GM21825 (cell line): ENCODE data around the gene CBX1.

Experiments
- ATAC-seq: cut with Tn5 transposase; IDR thresholded peaks from one replicate; pipeline ENCODE4 v1.9.1; 2021; ENCODE audit warnings: mild to moderate bottlenecking, moderate library complexity; ENCODE audit not compliant: unreplicated experiment

CBX1 gene

DNA sequence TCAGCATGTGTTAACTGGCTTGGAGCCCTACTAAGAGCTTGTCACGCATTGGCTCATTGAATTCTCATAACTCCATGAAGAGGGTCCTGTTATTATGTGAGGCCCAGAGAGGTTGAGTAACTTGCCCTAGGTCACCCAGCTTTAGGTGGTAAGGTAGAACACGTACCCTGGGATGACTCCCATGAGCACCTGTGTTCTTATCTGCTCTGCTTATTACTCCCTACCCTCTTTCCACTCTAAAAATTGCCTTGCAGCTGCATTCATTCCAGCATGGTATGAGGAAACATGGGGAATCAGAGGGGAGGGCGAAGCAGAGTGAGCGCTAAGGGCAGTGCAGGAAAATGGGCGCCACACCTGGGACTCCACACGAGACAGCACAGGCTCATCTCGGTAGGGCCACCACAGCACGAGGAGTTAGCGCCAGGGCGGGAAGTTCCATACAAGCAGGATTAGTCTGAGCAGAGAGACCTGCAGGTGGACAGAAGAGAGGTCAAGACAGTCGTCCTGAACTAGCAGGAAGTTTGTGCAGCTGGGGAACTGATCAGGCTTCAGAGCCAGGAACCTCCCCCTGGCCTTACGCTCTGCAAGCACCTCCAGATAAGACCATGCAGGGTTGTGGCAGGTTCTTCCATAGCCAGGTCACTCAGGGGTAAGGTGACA is 73.8 kb downstream of the CBX1 start:
- no peak for ATAC-seq

DNA sequence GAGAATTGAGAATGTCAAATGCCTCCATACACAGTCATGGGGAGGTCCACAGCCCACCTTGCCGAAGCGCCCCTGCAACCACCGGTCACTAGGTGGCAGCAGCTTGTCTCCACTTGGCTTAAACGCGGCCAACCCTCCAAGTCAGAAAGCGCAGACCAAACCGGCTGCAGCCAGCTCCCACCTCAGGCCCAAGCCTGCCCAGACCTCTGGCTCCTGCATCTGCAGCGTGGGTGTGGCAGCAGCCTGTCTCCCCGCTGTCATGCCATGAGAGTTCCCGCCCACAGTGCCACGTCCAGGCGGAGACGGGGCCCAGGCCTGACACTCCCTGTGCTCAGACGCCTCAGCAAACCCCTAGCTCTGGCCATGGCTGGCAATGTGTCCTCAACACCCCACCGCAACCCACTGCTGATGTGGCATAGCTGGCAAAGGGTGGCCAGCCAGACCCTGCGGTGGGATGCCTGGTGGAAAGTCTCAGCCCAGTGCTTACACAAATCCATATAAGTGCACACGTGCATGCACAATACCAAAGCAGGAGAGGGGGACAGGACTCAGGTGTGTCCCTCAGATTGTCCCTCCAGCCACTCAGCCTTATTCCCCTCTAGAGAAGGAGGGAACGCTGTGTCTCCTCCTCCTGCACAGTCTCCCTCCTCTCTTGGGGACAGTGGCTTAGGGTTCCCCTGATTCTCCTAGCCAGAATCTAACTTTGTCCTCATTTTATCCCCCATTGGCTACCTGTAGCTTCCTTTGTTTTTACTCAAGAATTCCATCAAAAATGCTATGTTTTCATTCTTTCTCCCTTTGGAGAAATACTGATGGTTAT is 74.6 kb downstream of the CBX1 start:
- peak; percentile 36 for ATAC-seq

DNA sequence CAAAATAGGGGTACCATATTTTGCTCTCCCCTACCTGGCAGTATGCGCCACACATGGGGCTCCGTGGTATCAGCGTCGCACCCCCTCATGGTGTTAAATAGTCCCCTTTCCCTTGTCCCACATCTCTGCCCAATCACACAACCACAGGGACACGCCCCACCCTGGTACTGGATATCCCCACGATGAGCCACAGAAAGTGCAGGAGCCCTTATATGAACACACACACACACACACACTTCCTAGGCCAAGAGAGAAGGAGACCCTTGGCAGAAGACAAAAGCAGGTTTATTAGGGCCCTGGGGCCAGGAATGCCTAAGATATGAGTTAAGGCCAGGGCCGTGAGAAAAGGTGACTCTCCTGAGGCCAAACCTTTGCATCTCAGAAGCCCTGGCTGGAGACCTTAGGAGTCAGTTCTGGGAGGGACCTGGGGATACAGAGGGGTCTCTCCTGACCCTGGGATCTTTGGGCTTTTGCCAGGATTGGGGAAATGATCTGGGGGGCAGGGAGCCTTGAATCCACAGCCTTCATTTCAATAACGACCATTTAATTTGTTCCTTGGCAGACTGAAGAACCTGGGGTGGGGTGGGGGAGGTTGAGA is 75.3 kb downstream of the CBX1 start:
- ATAC-seq: no peak

DNA sequence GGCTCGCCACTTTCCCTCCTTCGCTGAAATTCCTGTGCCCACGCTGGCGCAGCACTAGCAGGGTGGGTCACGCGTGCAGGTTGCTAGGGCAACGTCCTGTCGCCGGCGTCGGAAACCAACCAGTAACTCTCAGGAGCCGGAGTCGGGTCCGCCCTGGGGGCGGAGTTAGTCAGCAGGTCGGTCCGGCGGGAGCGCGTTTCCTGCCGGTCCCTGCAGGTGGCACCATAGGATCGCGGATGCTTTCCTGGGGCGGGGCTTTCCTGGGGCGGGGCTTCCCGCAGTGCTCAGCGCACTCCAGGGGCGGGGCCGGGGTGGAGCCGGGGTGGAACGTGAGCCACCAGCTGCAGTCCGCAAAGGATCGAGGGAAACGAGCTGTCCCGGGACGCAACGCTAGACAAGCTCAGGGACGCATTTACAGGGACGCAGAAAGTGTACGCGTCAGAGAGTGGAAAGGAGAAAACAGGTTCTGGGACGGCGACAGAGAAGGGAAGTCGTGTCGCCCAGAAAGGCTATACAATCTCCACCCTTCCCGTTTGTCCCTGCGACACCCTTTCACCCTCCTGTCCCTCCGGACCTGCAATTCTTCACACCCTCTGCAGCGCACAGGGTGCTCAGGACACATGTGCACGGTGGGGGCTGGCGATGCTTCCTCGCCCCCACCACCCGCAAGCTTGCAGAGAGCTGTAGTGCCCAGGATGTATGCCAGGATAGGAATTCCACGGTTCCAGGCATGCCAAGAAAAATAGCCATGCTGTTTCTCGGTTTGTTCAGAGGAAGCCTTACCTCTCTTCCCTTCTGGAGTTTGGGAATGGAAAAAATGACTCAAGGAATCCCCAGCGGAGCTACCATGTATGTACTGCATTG is 76.0 kb downstream of the CBX1 start:
- ATAC-seq: peak; percentile 71

DNA sequence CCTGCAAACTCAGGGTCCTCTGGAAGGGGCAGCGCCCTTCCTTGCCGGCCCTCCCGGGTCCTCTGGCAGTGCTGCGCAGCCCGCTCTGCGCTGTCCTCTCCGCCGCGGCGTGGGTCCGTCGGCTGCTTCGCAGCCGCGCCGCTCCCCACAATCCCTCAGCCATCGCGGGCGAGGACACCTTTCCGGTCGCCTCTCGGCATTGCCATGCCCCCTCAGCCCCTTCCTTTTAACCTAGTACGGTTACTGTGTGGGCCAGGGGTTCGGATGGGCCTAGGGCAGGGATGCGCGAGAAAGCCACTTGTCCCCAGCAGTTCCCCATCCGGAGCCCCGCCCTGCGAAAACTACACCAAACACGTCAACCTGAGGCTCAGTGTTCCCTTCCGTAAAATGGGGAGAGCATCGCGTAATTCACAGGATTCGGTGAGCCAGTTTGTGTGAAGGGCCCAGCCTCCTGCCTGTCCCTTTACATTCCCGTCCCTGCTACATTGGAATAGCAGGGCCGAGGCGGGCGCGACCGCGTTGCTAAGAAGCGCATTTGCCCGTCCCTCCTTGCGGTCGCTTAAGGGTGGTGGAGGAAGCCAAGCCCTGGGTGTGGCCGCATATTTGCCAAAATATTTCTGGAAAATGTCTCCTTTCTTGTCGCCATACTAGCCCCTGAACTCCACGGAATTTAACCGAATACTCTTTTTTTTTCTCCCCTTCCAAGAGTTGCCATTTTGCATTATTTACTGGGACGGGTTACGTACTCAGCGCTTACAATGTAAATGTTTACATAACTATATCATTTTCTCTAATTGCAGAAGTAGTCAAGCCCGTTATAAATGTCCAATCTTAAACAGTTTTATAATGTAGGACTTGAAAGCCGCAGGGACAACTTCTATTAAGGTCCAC is 76.9 kb downstream of the CBX1 start:
- ATAC-seq: no peak

DNA sequence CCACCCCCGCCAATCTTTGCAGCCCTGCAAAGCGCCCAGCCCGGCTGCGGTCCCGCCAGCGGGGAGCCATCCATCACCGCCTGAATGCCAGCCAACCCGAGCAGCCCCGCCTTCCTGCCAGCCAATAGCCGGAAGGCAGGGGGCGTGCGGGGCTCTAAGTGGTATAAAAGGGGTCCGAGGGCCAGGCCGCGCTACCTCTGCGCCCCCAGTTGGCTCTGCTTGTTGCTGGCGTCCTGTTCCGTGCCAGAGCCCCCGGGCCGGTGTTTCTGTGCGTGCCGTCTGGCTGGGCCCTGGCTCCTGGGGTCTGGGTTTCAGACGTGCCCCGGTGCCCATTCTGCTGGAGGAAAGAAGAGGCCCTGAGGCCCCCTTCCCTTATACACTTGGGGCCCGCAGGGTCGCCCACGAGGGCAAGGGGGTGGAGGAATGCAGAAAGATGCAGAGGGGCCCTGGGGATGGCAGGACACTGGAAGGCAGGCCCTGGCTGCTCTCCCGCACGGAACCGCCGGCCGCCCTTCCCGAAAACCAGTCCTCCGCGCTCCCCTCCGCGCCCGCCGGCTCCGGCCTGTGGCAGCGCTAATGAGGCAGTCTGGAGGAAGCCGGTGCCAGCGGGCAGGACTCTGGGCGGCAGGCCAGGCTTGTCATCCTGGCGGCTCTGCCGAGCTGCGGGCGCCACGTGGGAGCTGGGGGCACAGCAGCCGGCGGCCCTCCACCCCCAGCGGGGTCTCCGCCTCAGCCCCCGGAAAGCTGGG is 77.7 kb downstream of the CBX1 start:
- no peak for ATAC-seq

DNA sequence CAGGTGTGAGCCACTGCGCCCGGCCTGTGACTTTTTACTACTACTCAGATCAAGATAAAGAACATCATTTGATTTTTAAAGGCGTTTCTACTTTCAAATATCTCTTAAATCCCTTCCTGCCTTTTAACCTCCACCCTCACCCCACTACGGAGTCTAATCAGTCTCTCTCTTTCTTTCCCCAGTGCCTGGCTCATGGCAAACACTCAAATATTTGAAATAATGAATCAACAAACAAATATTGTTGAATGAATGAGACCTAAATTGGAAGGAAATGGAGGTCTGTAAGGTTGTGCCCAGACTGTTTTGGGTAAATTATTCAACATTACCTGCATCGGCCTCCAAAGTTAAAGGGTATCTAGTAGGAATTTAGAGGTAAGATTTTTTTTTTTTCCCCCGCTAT is 78.4 kb downstream of the CBX1 start:
- no peak for ATAC-seq

DNA sequence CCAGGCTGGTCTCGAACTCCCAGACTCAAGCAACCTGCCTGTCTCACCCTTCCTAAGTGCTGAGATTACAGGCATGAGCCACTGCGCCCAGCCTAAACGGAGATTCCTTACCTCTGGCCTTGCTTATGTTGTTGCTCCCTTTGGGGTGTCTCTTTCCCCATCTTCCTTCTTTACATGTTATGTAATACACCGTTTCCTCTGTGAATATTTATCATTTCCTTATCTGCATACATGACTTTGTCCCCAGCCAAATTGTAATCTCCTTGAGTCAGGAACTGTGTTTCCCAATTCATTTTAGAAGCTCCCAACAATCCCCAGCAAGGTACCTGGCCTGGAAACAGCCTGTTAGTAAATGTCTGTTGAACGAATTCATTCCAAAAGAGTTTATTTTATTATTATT is 79.3 kb downstream of the CBX1 start:
- ATAC-seq: no peak
